GM19324 (cell line): ENCODE data around the gene TCF12.
"Not testable (repeated sequence)": the region's sequence is repeated elsewhere in the genome, so short reads cannot be mapped to it uniquely, and the experiment has no call there.

Experiments
- ATAC-seq: cut with Tn5 transposase; IDR thresholded peaks from one replicate; pipeline ENCODE4 v1.9.1; 2021; ENCODE audit warnings: mild to moderate bottlenecking, moderate library complexity; ENCODE audit not compliant: unreplicated experiment, low FRiP score

Gene TCF12

DNA sequence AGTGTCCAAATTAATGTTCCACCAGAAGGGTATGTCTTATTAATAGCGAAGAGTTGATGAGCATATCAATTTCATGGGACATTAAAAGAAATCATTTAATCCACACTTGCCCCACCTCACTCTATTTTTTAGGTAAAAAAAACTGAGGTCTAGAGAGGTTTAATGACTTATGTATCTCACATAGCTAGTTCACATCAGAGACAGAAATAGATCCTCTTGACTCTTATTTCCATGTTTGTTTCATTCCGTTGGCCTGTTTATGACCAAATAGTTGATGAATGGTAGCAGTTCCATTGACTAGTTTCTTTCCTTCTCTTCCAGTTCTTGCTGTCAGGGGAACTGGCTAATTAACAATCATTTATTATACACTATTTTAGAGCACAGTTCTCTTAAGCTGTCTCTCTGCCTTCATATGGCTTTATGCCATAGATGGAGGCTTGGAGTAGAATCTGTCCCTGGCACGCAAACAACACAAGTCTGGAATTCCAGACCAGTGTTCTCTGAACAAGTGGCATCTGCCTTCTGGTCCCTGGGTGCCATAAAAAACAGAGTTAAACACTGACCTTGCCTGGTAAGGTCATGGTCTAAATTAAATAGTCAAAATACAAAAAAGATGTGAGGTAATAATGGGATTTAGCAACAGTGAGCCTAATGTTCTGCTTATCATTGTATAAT, 237.9 kb downstream of the TCF12 start:
- ATAC-seq, result no peak

DNA sequence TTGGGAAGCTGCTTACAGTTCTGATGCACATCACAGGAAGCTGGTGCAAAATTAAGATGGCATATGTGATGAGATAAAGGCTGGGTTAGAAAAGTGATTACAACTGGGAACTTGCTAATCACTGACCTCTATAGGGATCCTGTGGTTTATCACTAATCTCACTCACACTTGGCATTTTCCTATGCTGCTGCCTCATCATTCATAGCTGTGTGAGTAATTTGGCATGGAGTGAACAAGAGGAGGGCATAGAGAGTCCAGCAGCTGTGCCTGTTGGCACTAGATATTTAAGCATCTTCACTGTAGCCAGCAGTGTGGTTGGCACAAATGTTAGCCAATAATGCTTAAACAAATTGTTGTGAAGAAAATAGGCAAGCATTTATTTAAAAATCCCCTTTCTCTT, 240.1 kb downstream of the TCF12 start:
- ATAC-seq, result no peak

DNA sequence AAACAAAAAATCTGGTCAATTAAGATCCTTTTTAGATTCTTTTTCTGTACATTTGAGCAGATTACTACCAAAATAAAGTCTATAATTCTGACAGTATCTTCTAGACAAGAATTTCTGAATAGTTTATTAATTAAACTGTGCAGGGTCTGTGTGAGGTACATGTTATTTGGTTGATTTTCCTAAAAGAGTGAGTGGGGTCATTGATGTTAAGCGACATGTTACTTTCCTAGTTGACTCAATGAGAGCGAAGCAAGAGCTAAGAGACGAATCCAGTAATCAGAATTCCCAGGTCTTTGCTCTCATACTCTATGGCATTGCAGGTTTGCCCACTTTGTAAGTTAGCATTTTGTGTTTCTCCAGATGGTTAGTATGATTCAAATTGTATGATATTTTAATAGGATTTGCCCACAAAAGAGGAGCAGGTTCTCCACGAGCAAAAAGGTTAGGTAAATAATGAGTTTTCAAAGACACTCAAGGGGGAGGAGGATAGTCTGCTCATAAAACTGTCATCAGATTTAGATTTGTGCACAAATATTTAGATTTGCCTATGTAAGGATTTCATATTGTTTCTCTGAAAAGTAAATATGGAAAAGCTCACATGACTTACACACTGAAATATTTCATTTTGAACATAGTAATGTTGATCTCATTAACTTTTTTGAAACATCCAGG, 240.7 kb downstream of the TCF12 start:
- ATAC-seq, result no peak

DNA sequence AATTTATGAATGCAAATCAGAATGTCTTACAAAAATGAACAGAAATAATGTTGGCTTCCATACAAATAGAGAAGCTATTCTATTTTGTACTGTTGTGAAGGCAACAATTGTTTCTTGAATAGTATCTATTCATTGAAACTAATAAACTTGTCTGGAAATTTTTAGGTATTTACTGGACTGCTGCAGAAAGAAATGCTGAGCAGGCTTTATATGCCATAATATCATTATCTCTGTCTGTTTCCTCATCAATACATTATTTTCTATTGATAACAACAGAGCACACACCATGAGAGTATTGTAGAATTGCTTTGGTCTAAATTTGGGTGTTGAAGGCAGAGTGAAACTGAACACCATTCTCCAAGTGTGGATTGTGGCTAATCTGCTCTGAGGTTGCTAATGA, 241.3 kb downstream of the TCF12 start:
- no peak for ATAC-seq

DNA sequence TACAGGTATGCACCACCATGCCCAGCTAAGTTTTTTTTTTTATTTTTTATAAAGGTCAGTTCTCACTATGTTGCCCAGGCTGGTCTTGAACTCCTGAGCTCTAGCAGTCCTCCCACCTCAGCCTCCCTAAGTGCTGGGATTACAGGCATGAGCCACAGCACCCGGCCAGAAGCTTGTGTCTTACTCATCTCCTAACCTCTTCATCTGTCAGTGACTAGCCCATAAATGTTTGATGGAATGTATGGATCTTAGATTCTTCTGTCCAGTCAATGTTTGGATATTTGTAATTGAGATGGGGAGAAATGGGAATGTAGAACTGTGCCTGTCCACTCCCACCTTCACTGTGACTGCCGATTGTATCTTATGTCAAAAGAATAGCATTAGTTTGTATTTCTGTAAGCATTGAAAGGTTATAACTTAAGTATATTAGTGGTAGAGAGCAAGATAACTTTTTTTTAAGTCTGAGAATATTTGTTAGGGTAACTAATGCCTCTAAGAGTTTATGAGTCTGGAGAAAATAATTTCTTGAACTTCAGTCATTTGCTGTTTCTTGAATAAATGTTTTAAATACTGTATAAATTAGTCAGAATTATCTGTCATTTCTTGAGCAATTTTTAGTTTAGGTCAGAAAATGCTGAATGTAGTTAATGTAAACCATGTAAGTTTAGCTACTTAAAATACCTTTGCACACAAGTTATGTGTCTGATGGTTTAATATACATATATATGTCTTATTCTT, 242.5 kb downstream of the TCF12 start:
- ATAC-seq, result no peak

DNA sequence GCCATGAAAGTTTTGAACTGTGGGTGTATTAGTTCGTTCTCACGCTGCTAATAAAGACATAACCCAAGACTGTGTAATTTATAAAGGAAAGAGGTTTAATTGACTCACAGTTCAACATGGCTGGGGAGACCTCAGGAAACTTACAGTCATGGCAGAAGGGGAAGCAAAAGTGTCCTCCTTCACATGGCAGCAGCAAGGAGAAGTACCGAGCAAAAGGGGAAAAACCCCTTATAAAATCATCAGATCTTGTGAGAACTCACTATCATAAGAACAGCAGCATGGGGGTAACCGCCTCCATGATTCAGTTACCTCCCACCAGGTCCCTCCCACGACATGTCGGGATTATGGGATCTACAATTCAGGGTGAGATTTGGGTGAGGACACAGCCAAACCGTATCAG, 245.8 kb downstream of the TCF12 start:
- ATAC-seq, result not testable (repeated sequence)

DNA sequence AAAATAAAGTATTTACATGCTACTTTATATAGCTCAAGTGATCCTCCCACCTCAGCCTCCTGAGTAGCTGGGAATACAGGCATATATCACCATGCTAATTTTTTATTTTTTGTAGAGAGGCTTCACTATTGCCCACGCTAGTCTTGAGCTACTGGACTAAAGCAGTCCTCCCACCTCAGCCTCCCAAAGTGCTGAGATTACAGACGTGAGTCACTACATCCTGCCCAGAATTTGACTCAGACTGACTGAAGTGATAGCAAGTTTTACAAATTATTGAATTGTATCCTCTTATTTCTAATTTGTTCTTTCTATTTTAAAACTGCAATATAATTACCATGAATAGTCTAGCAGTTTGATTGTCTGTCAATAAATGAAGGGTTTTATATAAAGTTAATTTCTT, 247.5 kb downstream of the TCF12 start:
- ATAC-seq, result no peak

DNA sequence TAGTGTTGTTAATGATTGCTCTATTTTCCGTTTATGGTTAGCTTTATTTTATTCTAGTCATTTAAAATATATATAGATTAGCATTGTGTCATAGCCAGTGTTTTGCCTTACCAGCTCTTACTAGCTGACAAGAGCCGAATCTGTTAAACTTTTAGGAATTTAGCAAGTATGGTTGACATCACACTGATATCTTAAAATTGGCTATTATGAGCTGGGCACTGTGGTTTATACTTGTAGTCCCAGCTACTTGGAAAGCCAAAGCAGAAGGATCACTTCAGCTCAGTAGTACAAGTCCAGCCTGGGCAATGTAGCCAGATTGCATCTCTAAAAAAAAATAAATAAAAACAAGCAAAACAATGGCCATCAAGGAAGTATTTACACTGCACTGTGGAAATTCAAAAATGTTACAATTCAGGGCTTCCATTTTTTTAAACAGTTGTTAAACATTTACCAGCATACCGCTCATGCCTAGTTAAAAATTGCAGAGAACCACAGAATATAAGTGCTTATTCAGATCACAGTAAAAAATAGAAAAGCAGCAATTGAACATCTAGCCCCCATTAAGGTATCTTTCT, 249.5 kb downstream of the TCF12 start:
- no peak for ATAC-seq

DNA sequence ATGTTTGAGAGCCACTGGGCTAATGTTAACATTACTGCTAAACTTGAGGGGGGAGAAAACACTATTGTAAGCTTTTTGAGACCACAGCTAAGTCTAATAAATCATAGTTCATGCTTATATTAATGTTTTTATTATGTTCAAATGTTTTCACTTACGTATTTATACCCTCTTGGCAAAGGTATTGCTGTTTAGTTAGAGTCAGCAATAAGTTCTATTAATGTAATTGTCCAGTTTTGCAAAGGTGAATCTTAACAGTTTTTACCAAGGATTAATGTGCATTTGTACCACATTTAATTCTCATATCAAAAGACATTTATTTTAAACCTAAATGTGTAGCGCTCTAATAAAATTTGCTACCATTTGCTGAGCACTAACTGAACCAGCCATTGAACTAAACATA, 251.2 kb downstream of the TCF12 start:
- ATAC-seq, result no peak

DNA sequence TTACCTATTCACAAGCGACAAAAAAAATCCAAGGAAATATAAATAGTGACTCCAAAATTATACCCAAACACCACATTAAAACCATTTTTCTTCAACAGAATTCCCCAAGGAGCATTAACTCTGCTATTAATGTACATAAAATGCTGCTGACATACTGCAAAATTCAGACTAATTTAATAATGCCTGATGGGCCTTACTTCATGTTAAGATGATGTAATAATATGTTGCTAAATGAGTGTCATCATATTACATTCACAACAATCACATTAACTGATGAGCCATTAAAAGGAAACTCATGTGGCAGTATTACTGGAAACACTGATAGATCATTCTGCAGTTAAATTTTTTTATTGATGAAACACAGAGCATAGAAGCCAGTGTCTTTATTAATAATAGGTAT, 253.0 kb downstream of the TCF12 start:
- ATAC-seq, result no peak

DNA sequence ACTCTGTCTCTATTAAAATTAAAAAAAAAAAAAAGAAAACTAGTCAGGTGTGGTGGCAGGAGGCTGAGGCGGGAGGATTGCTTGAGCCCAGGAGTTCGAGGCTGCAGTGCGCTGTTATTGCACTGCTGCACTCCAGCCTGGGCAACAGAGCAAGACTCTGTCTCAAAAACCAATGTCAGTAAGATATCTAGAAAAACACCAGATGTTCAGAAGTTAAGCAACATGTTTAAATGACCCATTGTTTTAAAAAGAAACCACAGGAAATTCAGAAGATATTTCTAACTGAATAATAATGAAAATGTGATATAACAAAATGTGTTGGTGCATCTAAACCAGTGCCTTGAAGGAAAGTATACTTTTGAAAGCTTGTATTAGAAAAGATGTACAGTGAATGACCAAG, 254.5 kb downstream of the TCF12 start:
- no peak for ATAC-seq

DNA sequence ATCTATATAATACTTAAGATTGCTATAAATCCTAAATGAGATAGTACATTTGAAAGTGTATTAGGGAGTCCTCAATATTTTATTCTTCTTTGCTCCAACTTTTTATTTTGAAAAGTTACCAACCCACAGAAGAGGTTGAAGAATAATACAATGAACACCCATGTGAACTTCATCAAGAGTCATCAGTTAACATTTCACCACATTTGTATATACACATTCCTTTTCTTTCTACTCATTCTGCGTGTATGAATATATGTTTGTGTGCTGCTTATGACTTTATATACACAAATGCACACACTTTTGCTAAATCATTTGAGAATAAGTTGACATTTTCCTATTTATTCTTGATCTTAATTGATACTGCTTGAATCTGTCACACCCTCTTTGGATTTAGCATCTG, 264.6 kb downstream of the TCF12 start:
- ATAC-seq, result no peak

DNA sequence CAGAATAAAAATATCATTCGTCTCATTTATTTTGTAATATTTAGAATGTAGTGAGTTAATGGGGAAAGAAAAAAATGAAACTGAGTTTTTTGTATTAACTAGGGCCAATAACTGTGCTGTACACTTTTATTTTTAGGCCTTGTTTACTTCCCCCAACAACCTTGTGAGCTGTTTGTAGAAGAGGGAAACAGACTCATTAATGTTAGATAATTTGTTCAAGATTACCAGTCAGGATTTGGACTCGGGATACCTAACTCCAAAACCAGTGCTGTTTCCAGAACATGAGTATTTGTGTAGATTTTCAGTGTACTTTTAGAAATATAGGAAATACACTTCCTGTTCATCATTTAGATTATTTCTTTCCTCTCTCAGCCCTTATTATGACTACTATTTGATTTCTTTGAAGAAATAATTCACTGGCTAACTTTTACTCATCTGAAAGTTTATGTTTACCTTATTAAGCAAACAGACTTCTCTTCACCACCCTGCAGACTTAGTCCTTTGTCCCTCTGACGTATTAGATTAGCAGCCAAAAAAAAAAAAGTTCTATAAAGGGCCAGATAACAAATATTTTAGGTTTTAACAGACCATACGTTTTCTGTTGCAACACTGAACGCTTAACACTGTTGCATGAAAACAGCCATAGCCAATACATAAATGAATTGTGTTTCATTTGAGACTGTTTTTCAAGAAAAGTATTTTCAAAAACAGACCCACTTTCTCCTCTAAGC, 265.3 kb downstream of the TCF12 start:
- no peak for ATAC-seq

DNA sequence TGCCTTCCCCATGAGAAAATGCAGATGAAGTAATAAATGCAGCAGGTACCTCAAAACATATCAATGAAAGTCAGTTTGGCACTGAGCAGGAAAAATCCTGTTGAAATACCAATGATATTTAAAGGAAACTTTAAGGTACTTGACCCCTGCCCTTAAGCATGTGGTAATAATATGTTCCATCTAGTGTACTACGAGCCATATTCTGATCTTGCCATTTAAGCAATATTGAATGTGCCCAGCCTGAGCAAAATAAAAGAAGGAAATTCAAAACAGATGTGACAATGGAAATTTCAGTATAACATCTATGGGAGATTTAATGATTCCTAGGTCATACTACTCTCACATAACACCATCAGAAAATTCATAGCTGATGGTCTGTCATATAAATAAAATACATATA, 266.1 kb downstream of the TCF12 start:
- ATAC-seq, result no peak

DNA sequence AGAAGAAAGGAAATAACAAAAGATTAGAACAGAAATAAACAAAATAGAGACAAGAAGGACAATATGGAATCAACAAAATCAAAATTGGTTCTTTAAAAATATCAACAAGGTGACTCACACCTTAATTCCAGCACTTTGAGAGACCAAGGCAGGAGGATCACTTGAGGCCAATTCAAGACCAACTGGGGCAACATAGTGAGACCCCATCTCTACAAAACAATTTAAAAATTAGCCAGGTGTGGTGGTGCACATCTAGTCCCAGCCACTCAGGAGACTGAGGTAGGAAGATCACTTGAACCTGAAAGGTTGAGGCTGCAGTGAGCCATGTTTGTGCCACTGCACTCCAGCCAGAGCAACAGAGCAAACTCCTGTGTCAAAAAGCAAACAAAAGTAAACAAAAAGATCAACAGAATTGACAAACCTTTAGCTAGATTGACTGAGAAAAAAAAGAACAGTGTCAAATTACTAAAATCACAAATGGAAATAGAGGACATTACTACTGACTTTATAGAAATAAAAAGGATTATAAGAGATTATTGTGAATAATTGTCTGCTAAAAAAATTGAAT, 267.1 kb downstream of the TCF12 start:
- ATAC-seq, result no peak

DNA sequence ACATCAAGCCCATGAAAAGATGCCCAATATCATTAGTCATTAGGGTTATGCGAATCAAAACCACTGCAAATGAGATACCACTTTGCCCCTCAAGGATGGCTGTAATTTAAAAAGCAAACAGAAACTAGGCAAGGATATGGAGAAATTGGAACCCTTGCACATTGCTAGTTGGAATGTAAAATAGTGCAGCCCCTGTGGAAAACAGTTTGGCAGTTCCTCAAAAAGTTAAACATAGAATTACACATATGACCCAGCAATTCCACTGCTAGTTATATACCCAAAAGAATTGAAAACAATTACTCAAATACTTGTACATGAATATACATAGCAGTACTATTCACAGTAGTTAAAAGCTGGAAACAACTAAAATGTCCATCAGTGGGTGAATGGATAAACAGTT, 271.0 kb downstream of the TCF12 start:
- ATAC-seq, result no peak

DNA sequence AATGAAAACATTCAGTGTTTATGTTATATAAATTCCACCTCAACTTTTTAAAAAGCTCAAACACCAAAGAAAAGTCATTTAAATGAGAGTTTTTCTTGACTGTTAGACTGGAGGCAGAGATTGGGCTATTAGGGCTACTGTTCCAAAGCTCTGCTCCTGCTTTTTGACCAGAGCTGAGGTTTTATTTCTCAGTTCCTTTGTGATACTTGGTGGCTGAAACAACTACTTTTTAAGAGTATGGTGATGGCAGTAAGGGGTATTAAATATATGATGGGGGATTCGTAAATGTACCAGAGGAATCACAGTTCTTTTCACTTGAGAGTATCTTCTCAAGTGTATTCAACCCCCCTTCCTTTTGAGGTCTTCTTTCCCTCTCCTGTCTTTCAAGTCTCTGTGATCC, 271.8 kb downstream of the TCF12 start:
- no peak for ATAC-seq

DNA sequence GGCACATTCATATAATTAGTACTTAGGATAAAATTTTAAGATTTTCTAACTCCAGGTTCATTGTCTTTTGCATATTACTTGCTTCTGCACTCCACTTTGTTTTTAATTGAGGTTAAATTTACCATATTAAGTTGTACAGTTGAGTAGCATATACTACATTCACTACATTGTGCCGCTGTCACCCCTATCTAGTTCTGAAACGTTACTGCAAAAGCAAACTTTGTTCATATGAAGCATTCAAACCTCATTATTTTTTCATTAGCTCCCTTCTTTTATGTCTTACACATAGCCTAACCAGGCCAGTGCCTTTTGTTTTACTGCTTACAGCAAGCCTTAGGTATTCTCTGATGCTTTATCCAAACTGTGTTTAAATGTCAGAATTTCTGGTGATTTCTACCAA, 274.7 kb downstream of the TCF12 start:
- no peak for ATAC-seq

DNA sequence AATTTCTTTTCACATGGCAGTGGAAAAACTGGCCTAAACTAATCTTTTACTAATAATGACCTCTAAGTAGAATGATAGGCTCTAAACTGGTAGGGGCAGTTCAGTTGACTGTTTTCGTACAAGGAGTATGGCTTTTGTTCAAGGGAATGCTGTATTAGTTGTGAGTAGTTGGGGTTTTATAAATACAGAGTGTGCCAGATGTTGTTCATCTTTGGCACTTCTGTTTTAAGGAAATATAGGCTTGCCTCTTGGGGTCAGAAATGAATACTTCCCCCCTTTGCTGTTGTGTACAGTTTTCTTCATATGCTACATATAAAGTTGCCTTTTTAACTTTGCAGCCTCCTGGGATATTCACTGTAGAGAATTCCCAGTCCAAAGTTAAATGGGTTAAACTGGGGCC, 276.9 kb downstream of the TCF12 start:
- no peak for ATAC-seq

DNA sequence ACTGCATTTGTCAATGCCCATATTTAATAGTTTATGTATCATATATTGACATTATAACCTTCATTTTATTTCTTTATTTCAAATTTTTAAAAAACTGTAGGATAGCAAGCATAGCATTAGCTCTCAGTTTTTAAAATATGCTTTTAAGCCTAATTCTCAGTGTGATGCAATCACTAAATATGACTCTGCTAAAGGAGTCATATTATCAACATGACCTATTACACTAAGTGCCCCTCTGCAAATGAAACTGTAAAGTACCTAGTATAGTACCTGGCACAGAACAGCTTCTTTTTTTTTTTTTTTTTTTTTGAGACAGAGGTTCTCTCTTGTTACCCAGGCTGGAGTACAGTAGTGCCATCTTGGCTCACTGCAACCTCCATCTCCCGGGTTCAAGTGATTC, 278.4 kb downstream of the TCF12 start:
- no peak for ATAC-seq

DNA sequence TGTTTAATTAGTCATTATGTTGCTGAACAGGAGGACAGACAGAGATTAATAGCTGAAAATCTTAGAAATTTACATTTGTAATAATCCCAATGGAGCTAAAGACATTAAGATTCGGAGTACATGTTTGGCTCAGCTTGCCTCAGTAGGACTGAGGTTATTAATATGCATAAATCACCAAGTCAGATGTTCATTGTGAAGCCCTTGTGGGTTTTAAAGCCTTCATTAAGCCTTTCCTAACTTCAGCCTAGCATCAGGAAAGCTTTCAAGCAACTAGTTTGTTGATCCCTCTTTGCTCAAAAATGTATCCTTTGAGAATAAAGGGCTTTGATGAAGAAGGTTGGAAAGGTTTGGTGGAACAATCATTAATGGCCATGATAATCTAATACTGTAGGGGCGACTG, 279.7 kb downstream of the TCF12 start:
- no peak for ATAC-seq
